IMR-90 (cell line): ENCODE results near the gene CASZ1. TPM values are rescaled to one million over a fixed set of nuclear protein-coding genes. Genes with fewer than 3 reads are reported as not detected.

Experiments used
- ATAC-seq: fragments of 200-7000 bp; cut with Tn5 transposase; 2 replicates; pipeline ENCODE4 v1.9.1; 2020; ENCODE audit warnings: low read depth, mild to moderate bottlenecking, moderate library complexity
- BruUV-seq: library from RNA; stranded (reverse); fragments of 400-500 nt; replicated peaks from 2 replicates; lab custom pipeline; 2021; lab: Mats Ljungman, UMichigan
- CTCF ChIA-PET: fragments of 300-600 bp; formaldehyde crosslinking; extraction: SDS; loops from one replicate; lab custom pipeline; 2021; ENCODE audit warnings: antibody characterized with exemption; lab: Yijun Ruan, JAX
- POLR2A ChIA-PET: fragments of 300-600 bp; sonication (Branson Sonifier 250); formaldehyde crosslinking; loops from one replicate; lab custom pipeline; 2022; ENCODE audit warnings: antibody characterized with exemption; ENCODE audit not compliant: unreplicated experiment; lab: Charles Lee
- DNase-seq: peaks from one replicate; pipeline ENCODE4 v3.0.0; 2013
- H2AFZ ChIP-seq: replicated peaks from 2 replicates; pipeline ENCODE3; 2013; ENCODE audit warnings: low read length, mild to moderate bottlenecking; ENCODE audit not compliant: poor library complexity
- H2AK5ac ChIP-seq: 2 replicates; pipeline ENCODE4 v1.6.1; 2013; ENCODE audit warnings: low read depth, low read length, inconsistent platforms
- H2AK9ac ChIP-seq: replicated peaks from 2 replicates; pipeline ENCODE3; 2013; ENCODE audit warnings: mild to moderate bottlenecking, low read depth, low read length, moderate library complexity; ENCODE audit not compliant: poor library complexity
- H2BK120ac ChIP-seq: 2 replicates; pipeline ENCODE4 v1.6.1; 2013; ENCODE audit warnings: low read depth, low read length, inconsistent platforms
- H2BK15ac ChIP-seq: 3 replicates; pipeline ENCODE4 v1.6.1; 2013; ENCODE audit warnings: low read depth, low read length, inconsistent platforms
- H2BK20ac ChIP-seq: 2 replicates; pipeline ENCODE4 v1.6.1; 2013; ENCODE audit warnings: low read depth, mild to moderate bottlenecking, inconsistent platforms, low read length, moderate library complexity
- H2BK5ac ChIP-seq: 2 replicates; pipeline ENCODE4 v1.6.1; 2013; ENCODE audit warnings: mild to moderate bottlenecking, low read depth, low read length, inconsistent platforms; ENCODE audit not compliant: poor library complexity, severe bottlenecking
- H3K14ac ChIP-seq: replicated peaks from 2 replicates; pipeline ENCODE4 v1.6.1; 2013; ENCODE audit warnings: low read depth, low read length, inconsistent platforms
- H3K18ac ChIP-seq: 2 replicates; pipeline ENCODE4 v1.6.1; 2013; ENCODE audit warnings: low read depth, low read length, control low read depth
- H3K23ac ChIP-seq: 2 replicates; pipeline ENCODE4 v1.6.1; 2013; ENCODE audit warnings: low read depth, low read length, inconsistent platforms
- H3K27ac ChIP-seq: 2 replicates; pipeline ENCODE4 v1.5.1; 2013; ENCODE audit warnings: mild to moderate bottlenecking, control low read depth, low read length; ENCODE audit not compliant: insufficient read depth
- H3K27me3 ChIP-seq: 2 replicates; pipeline ENCODE4 v1.6.1; 2013; ENCODE audit warnings: low read length; ENCODE audit not compliant: control insufficient read depth, insufficient read depth
- H3K36me3 ChIP-seq: 2 replicates; pipeline ENCODE4 v1.6.1; 2013; ENCODE audit warnings: low read length, mixed read lengths; ENCODE audit not compliant: control insufficient read depth, insufficient read depth
- H3K4ac ChIP-seq: 2 replicates; pipeline ENCODE4 v1.6.1; 2013; ENCODE audit warnings: low read depth, low read length, inconsistent platforms
- H3K4me1 ChIP-seq: 2 replicates; pipeline ENCODE4 v1.6.1; 2013; ENCODE audit warnings: low read length, mixed read lengths; ENCODE audit not compliant: control insufficient read depth, insufficient read depth
- H3K4me2 ChIP-seq: 2 replicates; pipeline ENCODE4 v1.6.1; 2013; ENCODE audit warnings: low read depth, mild to moderate bottlenecking, control low read depth, low read length, moderate library complexity
- H3K4me3 ChIP-seq: 2 replicates; pipeline ENCODE4 v1.5.1; 2013; ENCODE audit warnings: low read depth, mild to moderate bottlenecking, control low read depth, low read length, moderate library complexity; ENCODE audit not compliant: insufficient read depth
- H3K56ac ChIP-seq: 2 replicates; pipeline ENCODE4 v1.6.1; 2013; ENCODE audit warnings: low read length, inconsistent platforms; ENCODE audit not compliant: insufficient read depth; ENCODE audit errors: extremely low read depth
- H3K79me1 ChIP-seq, 2 experiments: 2 replicates each; pipeline ENCODE4 v1.6.1; 2013; ENCODE audit warnings: low read length in 2 of 2, inconsistent platforms in 1 of 2, low read depth in 1 of 2
- H3K9ac ChIP-seq: 2 replicates; pipeline ENCODE4 v1.6.1; 2013; ENCODE audit warnings: low read depth, low read length, control low read depth
- H3K9me1 ChIP-seq: 2 replicates; pipeline ENCODE4 v1.6.1; 2013; ENCODE audit warnings: low read length, inconsistent platforms; ENCODE audit not compliant: insufficient read depth
- H3K9me3 ChIP-seq: 2 replicates; pipeline ENCODE4 v1.6.1; 2013; ENCODE audit warnings: low read length; ENCODE audit not compliant: control insufficient read depth, insufficient read depth
- H4K20me1 ChIP-seq: 2 replicates; pipeline ENCODE4 v1.6.1; 2013; ENCODE audit warnings: low read length, inconsistent platforms; ENCODE audit not compliant: insufficient read depth
- H4K5ac ChIP-seq: 2 replicates; pipeline ENCODE4 v1.6.1; 2013; ENCODE audit warnings: mild to moderate bottlenecking, low read depth, low read length, control low read depth
- H4K8ac ChIP-seq, 2 experiments: 2 replicates each; pipeline ENCODE4 v1.6.1; 2013; ENCODE audit warnings: low read depth in 2 of 2, low read length in 2 of 2, control low read depth in 1 of 2, inconsistent platforms in 1 of 2
- H4K91ac ChIP-seq: 2 replicates; pipeline ENCODE4 v1.6.1; 2013; ENCODE audit warnings: low read depth, low read length, inconsistent platforms; ENCODE audit not compliant: insufficient read depth
- BHLHE40 ChIP-seq: fragments of 150-350 bp; IDR thresholded peaks from 2 replicates; pipeline ENCODE4 v1.6.1; 2016; ENCODE audit warnings: mild to moderate bottlenecking, low read depth, low read length
- CEBPB ChIP-seq: IDR thresholded peaks from 2 replicates; pipeline ENCODE4 v1.6.1; 2012; ENCODE audit warnings: low read depth, low read length, improper control_type of control experiment
- CHD1 ChIP-seq: IDR thresholded peaks from 2 replicates; pipeline ENCODE4 v1.6.1; 2012; ENCODE audit warnings: low read depth, low read length, improper control_type of control experiment
- CTCF ChIP-seq: conservative IDR thresholded peaks from 2 replicates; pipeline ENCODE4 v1.5.1; 2012; ENCODE audit warnings: mild to moderate bottlenecking, low read depth, low read length, improper control_type of control experiment
- ELK1 ChIP-seq: fragments of 150-350 bp; IDR thresholded peaks from 2 replicates; pipeline ENCODE4 v1.6.1; 2016; ENCODE audit warnings: low read depth, mild to moderate bottlenecking, low read length, moderate library complexity, borderline replicate concordance
- FOS ChIP-seq: fragments of 150-350 bp; IDR thresholded peaks from 2 replicates; pipeline ENCODE4 v1.6.1; 2016; ENCODE audit warnings: low read depth, low read length
- MAFK ChIP-seq: IDR thresholded peaks from 2 replicates; pipeline ENCODE4 v1.6.1; 2012; ENCODE audit warnings: low read depth, low read length, improper control_type of control experiment
- MAZ ChIP-seq: IDR thresholded peaks from 2 replicates; pipeline ENCODE4 v1.6.1; 2012; ENCODE audit warnings: low read depth, mild to moderate bottlenecking, low read length, improper control_type of control experiment, moderate library complexity, borderline replicate concordance
- MXI1 ChIP-seq: IDR thresholded peaks from 2 replicates; pipeline ENCODE4 v1.6.1; 2012; ENCODE audit warnings: low read depth, mild to moderate bottlenecking, low read length, moderate library complexity, borderline replicate concordance
- NFE2L2 ChIP-seq: fragments of 150-350 bp; IDR thresholded peaks from 2 replicates; pipeline ENCODE4 v1.6.1; 2016; ENCODE audit warnings: low read depth, mild to moderate bottlenecking, low read length
- POLR2A ChIP-seq: IDR thresholded peaks from 2 replicates; pipeline ENCODE4 v1.6.1; 2012; ENCODE audit warnings: mild to moderate bottlenecking, low read depth, low read length
- RAD21 ChIP-seq: IDR thresholded peaks from 2 replicates; pipeline ENCODE4 v1.6.1; 2012; ENCODE audit warnings: low read length, improper control_type of control experiment
- RCOR1 ChIP-seq: IDR thresholded peaks from 2 replicates; pipeline ENCODE4 v1.6.1; 2012; ENCODE audit warnings: mild to moderate bottlenecking, low read length, improper control_type of control experiment; ENCODE audit not compliant: insufficient replicate concordance
- RFX5 ChIP-seq: IDR thresholded peaks from 2 replicates; pipeline ENCODE4 v1.8.0; 2012; ENCODE audit warnings: low read depth, mild to moderate bottlenecking, low read length, moderate library complexity
- SMC3 ChIP-seq: fragments of 150-350 bp; IDR thresholded peaks from 2 replicates; pipeline ENCODE4 v1.6.1; 2016; ENCODE audit warnings: low read depth, mild to moderate bottlenecking, antibody characterized with exemption, low read length, moderate library complexity
- USF2 ChIP-seq: fragments of 150-350 bp; IDR thresholded peaks from 2 replicates; pipeline ENCODE4 v1.6.1; 2017; ENCODE audit warnings: mild to moderate bottlenecking, antibody characterized with exemption, low read length, low read depth
- WGBS, 2 experiments: methylation state at CpG; one replicate each; pipeline versions ENCODE4 v1.1.5 to v1.1.7; 2013; ENCODE audit warnings: missing lambda C conversion rate in 2 of 2; ENCODE audit not compliant: insufficient read length in 1 of 2; ENCODE audit errors: extremely low coverage in 2 of 2; 5-methylcytosine and 5-hydroxymethylcytosine counted together
- dilution Hi-C: fragments of 300-500 bp; cut with HindIII; formaldehyde crosslinking; loops from one replicate; pipeline ENCODE4 v1.14.3; 2018; ENCODE audit warnings: low sequenced_read_pairs; ENCODE audit not compliant: unreplicated experiment
- in situ Hi-C: fragments of 300-500 bp; cut with MboI; formaldehyde crosslinking; loops from 3 replicates; pipeline ENCODE4 v1.14.3; 2019; ENCODE audit warnings: low sequenced_read_pairs, inconsistent platforms, mixed read lengths
- intact Hi-C: fragments of 100-400 bp; cut with micrococcal nuclease; formaldehyde crosslinking; loops from 2 replicates; pipeline ENCODE4 v1.10.0; 2022
- polyA plus RNA-seq, 3 experiments: library from polyadenylated mRNA; depleted of rRNA; stranded (reverse); fragments of >200 nt; gene quantifications; 2 replicates each; pipeline ENCODE4 v1.2.3, GENCODE V29; 2012; ENCODE audit warnings: low replicate concordance in 1 of 3
- total RNA-seq: library from RNA; depleted of rRNA; stranded (reverse); fragments of >200 nt; gene quantifications from 2 replicates; pipeline ENCODE4 v1.2.3, GENCODE V29; 2012

CASZ1 gene
- total and polyA plus RNA-seq, 2 of the 4 experiments (the other 2 are of a cell fraction) = 0.18 to 0.24 TPM

GRCh38 chr1:10633416-10633815 is 163.0 kb downstream of the CASZ1 start:
- no peak overlapping the region for H2AK5ac ChIP-seq
- H3K56ac ChIP-seq = no peak overlapping the region
- H3K4me3 ChIP-seq = no peak overlapping the region
- H3K4me2 ChIP-seq = no peak overlapping the region
- H2BK15ac ChIP-seq = no peak overlapping the region
- H2BK120ac ChIP-seq = no peak overlapping the region
- no peak overlapping the region for H3K18ac ChIP-seq
- no peak overlapping the region for H2BK20ac ChIP-seq
- no peak overlapping the region for H3K4ac ChIP-seq
- peaks cover 9% of the 10 kb centered on the region for H3K4me1 ChIP-seq
- dilution Hi-C loops = no loop called here
- peaks cover 4% of the 10 kb centered on the region; the same call in 1 of the 2 replicates for H3K27me3 ChIP-seq
- no peak overlapping the region for H2AFZ ChIP-seq
- no peak overlapping the region for H3K27ac ChIP-seq
- H3K79me1 ChIP-seq = no peaks in the 10 kb centered on the region
- H4K91ac ChIP-seq = no peak overlapping the region
- ChIA-PET CTCF (interaction anchor here (0.6 kb wide), 1 partner anchor 69 kb away, joined by 3 read pairs; no protein-coding TSS in a partner anchor), POLR2A (no interaction called here)
- no TSS peak for BruUV-seq
- intact Hi-C loops = no loop called here
- ATAC-seq = no peak
- no peak overlapping the region for H3K9ac ChIP-seq
- H3K36me3 ChIP-seq = peaks cover 4% of the 10 kb centered on the region; the same call in 1 of the 2 replicates
- no peak for DNase-seq
- H3K23ac ChIP-seq = no peak overlapping the region
- in situ Hi-C loops = no loop called here
- H4K5ac ChIP-seq = no peak overlapping the region; the same call in 1 of the 2 replicates
- H4K20me1 ChIP-seq = no peaks in the 10 kb centered on the region
- no peaks in the 10 kb centered on the region for H3K9me3 ChIP-seq
- no peak overlapping the region; a peak in 1 of 4 replicates for H4K8ac ChIP-seq
- no peak overlapping the region for H3K14ac ChIP-seq
- TF ChIP-seq CEBPB = no peak
- no peak for TF ChIP-seq MAFK
- no peak for TF ChIP-seq FOS
- no peak for TF ChIP-seq BHLHE40
- TF ChIP-seq MXI1 = no peak
- no peak for TF ChIP-seq CHD1
- TF ChIP-seq ELK1 = no peak
- TF ChIP-seq RAD21 = no peak
- TF ChIP-seq RCOR1 = no peak
- no peak for TF ChIP-seq NFE2L2
- no peak for TF ChIP-seq USF2
- no peak for TF ChIP-seq CTCF
- TF ChIP-seq SMC3 = no peak
- TF ChIP-seq RFX5 = no peak
- TF ChIP-seq POLR2A = no peak
- TF ChIP-seq MAZ = no peak
- WGBS, 2 experiments = 99% methylated on average over 7 of the region's 10 CpGs; no CpG with 5 or more reads in 1 of the 2 experiments
- no peak overlapping the region for H2BK5ac ChIP-seq
- peaks cover 2% of the 10 kb centered on the region; the same call in 1 of the 2 replicates for H3K9me1 ChIP-seq
- H2AK9ac ChIP-seq = no peak overlapping the region
